Measurements from ENCODE around the gene DIS3L2. TPM values are rescaled to one million over a fixed set of nuclear protein-coding genes. Genes with fewer than 3 reads are reported as not detected.

Gene DIS3L2
- total RNA-seq, 4 donors from 2014 or later: 13.3 to 31.0 (median 23.6) TPM

- WGBS, 2 donors (ENCODE audit: low coverage in 1 of 2): 91 to 92% methylated on average over 5 to 6 of the region's 6 CpGs
- Histone ChIP-seq H3K27me3 (no peaks in the 10 kb centered on the region), H3K4me3 (no peak overlapping the region), H3K9me3 (no peaks in the 10 kb centered on the region), H3K36me3 (peaks cover 0 to 31% of the 10 kb centered on the region in 2 donors), H3K27ac (no peak overlapping the region), H3K4me1 (peaks cover 0 to 13% (median 0%) of the 10 kb centered on the region in 3 donors)
- no peak for ATAC-seq
- no peak for TF ChIP-seq EP300 (IDR thresholded peaks at IDR 0.05)
- no peak for TF ChIP-seq POLR2AphosphoS5 (IDR thresholded peaks at IDR 0.05)
- no peak for TF ChIP-seq POLR2A (IDR thresholded peaks at IDR 0.05)
- no peak for TF ChIP-seq CTCF (IDR thresholded peaks at IDR 0.05)
These were observed 331.7 kb downstream of the DIS3L2 start for GRCh38 chr2:232293191-232293590.

- no peak overlapping the region for H3K27ac ChIP-seq
- ATAC-seq: no peak
- H3K9me3 ChIP-seq: no peaks in the 10 kb centered on the region
- WGBS, 2 donors (ENCODE audit: low coverage in 1 of 2): 91 to 100% methylated on average over 1 of the region's 1 CpG
- TF ChIP-seq EP300 (IDR thresholded peaks at IDR 0.05): no peak
- TF ChIP-seq POLR2A (IDR thresholded peaks at IDR 0.05): no peak
- TF ChIP-seq CTCF (IDR thresholded peaks at IDR 0.05): no peak
- TF ChIP-seq POLR2AphosphoS5 (IDR thresholded peaks at IDR 0.05): no peak
- no peak overlapping the region for H3K4me3 ChIP-seq
- no peaks in the 10 kb centered on the region for H3K27me3 ChIP-seq
- peaks cover 0 to 6% (median 0%) of the 10 kb centered on the region in 3 donors for H3K4me1 ChIP-seq
- H3K36me3 ChIP-seq: peaks cover 0 to 43% of the 10 kb centered on the region in 2 donors
These were observed 334.5 kb downstream of the DIS3L2 start for GRCh38 chr2:232295971-232296370.

GRCh38 chr2:232296776-232297525 is 335.4 kb downstream of the DIS3L2 start:
- Histone ChIP-seq H3K36me3 (peaks cover 0 to 44% of the 10 kb centered on the region in 2 donors), H3K9me3 (no peaks in the 10 kb centered on the region), H3K4me3 (no peak overlapping the region), H3K4me1 (peaks cover 0 to 6% (median 0%) of the 10 kb centered on the region in 3 donors), H3K27me3 (no peaks in the 10 kb centered on the region), H3K27ac (no peak overlapping the region)
- no peak for ATAC-seq
- WGBS, 2 donors (ENCODE audit: low coverage in 1 of 2): 100% methylated on average over 3 of the region's 3 CpGs; no CpG with 5 or more reads in 1 of the 2 donors
- no peak for TF ChIP-seq POLR2AphosphoS5 (IDR thresholded peaks at IDR 0.05)
- no peak for TF ChIP-seq CTCF (IDR thresholded peaks at IDR 0.05)
- no peak for TF ChIP-seq EP300 (IDR thresholded peaks at IDR 0.05)
- no peak for TF ChIP-seq POLR2A (IDR thresholded peaks at IDR 0.05)

- H3K36me3 ChIP-seq: peaks cover 0 to 42% of the 10 kb centered on the region in 2 donors
These were observed 337.6 kb downstream of the DIS3L2 start for GRCh38 chr2:232299084-232299483.

More at GRCh38 chr2:232299084-232299483, 337.6 kb downstream of the DIS3L2 start:
- H3K4me1 ChIP-seq: peaks cover 0 to 6% (median 0%) of the 10 kb centered on the region in 3 donors
- H3K27ac ChIP-seq: no peak overlapping the region
- H3K27me3 ChIP-seq: no peaks in the 10 kb centered on the region
- WGBS, 2 donors (ENCODE audit: low coverage in 1 of 2): 82 to 100% methylated on average over 2 to 5 of the region's 5 CpGs
- TF ChIP-seq EP300 (IDR thresholded peaks at IDR 0.05) (no peak), POLR2A (IDR thresholded peaks at IDR 0.05) (no peak), POLR2AphosphoS5 (IDR thresholded peaks at IDR 0.05) (no peak), CTCF (IDR thresholded peaks at IDR 0.05) (no peak)
- H3K4me3 ChIP-seq: no peak overlapping the region
- no peak for ATAC-seq
- no peaks in the 10 kb centered on the region for H3K9me3 ChIP-seq
